ENCODE measurements around the gene TEC.

The TEC gene

GRCh38 chr4:48121180-48121579 lies 148.5 kb downstream of the TEC start:
- DNase-seq (ENCODE audit: extremely low read depth, low read depth) = no peak
- no peak for TF ChIP-seq CTCF (IDR thresholded peaks at IDR 0.05; ENCODE audit: low read depth, low read length)

DNA sequence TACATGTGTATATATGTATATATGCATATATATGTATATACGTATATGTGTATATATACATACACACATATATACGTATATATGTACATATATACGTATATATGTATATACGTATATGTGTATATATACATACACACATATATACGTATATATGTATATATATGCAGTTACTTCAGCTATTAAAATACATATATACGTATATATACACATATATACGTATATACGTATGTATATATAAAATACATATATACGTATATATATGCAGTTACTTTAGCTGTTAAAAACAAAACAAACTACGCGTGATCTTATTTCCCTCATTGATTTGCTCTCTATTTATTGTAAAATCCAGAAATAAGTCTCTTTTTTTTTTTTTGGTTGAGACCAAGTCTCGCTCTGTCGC lies 149.5 kb downstream of the TEC start:
- DNase-seq (ENCODE audit: extremely low read depth, low read depth) = no peak
- TF ChIP-seq CTCF (IDR thresholded peaks at IDR 0.05; ENCODE audit: low read depth, low read length) = no peak

- no peak for DNase-seq (ENCODE audit: extremely low read depth, low read depth)
- no peak for TF ChIP-seq CTCF (IDR thresholded peaks at IDR 0.05; ENCODE audit: low read depth, low read length)
Measured at GRCh38 chr4:48119646-48120045, 150.0 kb downstream of the TEC start.

DNA sequence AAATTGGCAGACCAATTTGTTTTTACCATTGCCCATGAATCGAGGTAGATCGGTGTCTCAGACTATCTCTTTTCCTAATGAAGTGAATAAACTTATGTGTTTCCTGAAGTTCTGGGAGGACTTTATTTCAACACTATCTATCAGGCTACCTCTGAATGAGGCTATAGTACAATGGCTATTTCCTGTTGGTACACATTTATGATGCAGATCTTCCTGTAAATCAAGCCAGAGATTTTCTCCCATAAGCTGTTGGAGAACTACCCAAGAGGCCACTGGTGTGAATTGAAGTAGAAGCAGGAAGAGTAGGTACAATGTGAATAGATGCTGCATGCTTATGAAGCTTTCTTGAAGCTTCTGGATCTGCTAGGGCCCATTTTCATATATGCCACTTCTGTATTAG lies 151.6 kb downstream of the TEC start:
- no peak for DNase-seq (ENCODE audit: extremely low read depth, low read depth)
- TF ChIP-seq CTCF (IDR thresholded peaks at IDR 0.05; ENCODE audit: low read depth, low read length) = no peak

- DNase-seq (ENCODE audit: extremely low read depth, low read depth) = no peak
Measured at GRCh38 chr4:48116582-48116981, 153.1 kb downstream of the TEC start.

GRCh38 chr4:48114412-48114811 lies 155.2 kb downstream of the TEC start:
- no peak for TF ChIP-seq CTCF (IDR thresholded peaks at IDR 0.05; ENCODE audit: low read depth, low read length)
- no peak for DNase-seq (ENCODE audit: extremely low read depth, low read depth)

More at GRCh38 chr4:48116582-48116981, 153.1 kb downstream of the TEC start:
- TF ChIP-seq CTCF (IDR thresholded peaks at IDR 0.05; ENCODE audit: low read depth, low read length) = no peak

DNA sequence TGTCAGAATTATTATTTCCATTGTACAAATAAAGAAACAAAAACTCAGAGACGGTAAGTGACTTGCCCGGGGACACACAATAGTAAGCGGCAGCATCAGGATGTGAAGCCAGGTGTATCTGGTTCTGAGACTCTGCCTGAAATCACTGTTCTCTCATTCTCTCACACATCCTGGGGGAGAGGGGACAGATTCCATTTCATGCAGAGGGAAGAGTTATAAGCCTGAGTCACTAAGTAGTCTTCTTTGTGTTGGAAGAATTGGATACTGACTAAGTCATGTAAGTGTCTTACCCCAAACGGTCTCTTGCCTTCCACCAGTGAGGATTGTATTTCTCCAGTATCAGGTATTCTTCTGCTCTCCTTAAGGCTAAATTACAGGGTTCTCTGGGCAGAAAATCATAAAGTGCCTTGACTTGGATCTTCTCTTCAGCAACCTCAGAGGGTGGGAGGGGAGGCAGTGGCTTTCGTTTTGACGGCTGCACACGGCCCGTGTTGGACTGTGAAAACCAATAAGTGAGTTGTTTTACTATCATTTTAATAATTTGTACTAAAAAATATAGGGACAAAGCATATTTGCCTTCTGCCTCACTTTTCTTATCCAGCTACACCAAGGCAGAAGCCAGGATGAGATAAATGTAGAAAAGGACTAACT lies 157.5 kb downstream of the TEC start:
- DNase-seq (ENCODE audit: extremely low read depth, low read depth) = no peak

More for the DNA sequence above, 157.5 kb downstream of the TEC start:
- no peak for TF ChIP-seq CTCF (IDR thresholded peaks at IDR 0.05; ENCODE audit: low read depth, low read length)

Measured in AG09319 (cell line).